ENCODE measurements around the gene GLP1R. TPM values are rescaled to one million over a fixed set of nuclear protein-coding genes. Genes with fewer than 3 reads are reported as not detected.

The GLP1R gene
- total and polyA plus RNA-seq, 8 donors = 3.4 to 9.7 (median 5.7) TPM

- intact Hi-C loops (cut with DNase I) = no loop called here
- no peak for FAIRE-seq
- 58 to 61% methylated on average over 4 of the region's 4 CpGs for WGBS, 2 donors
These were observed 44.6 kb downstream of the GLP1R start for GRCh38 chr6:39093149-39093708.

GRCh38 chr6:39095578-39095977 lies 47.0 kb downstream of the GLP1R start:
- Histone ChIP-seq H3K27me3 (no peaks in the 10 kb centered on the region), H3K4me3 (no peak overlapping the region), H3K36me3 (no peaks in the 10 kb centered on the region), H3K9me3 (no peaks in the 10 kb centered on the region), H3K27ac (no peak overlapping the region), H3K4me1 (peaks cover 0 to 24% (median 12%) of the 10 kb centered on the region in 3 donors)
- intact Hi-C loops (cut with DNase I) = no loop called here
- DNase-seq (no peak), ATAC-seq (peak in 1 of 4 donors; percentile 39), FAIRE-seq (no peak)
- no peak for TF ChIP-seq CTCF (IDR thresholded peaks at IDR 0.05)

More at GRCh38 chr6:39093149-39093708, 44.6 kb downstream of the GLP1R start:
- no peaks in the 10 kb centered on the region for H3K27me3 ChIP-seq
- H3K9me3 ChIP-seq = no peaks in the 10 kb centered on the region
- H3K4me3 ChIP-seq = no peak overlapping the region
- no peaks in the 10 kb centered on the region for H3K36me3 ChIP-seq
- ATAC-seq (peak in 2 of 4 donors; percentile 29 to 32), DNase-seq (no peak)
- peaks cover 0 to 9% (median 0%) of the 10 kb centered on the region in 3 donors for H3K4me1 ChIP-seq
- no peak overlapping the region for H3K27ac ChIP-seq
- no peak for TF ChIP-seq CTCF (IDR thresholded peaks at IDR 0.05)

GRCh38 chr6:39100358-39100757 lies 51.8 kb downstream of the GLP1R start:
- intact Hi-C loops (cut with DNase I) = loop anchor here in 1 of 3 donors (10.0 kb wide), 1 partner anchor 106 kb away; no protein-coding TSS in a partner anchor
- Histone ChIP-seq H3K9me3 (no peaks in the 10 kb centered on the region), H3K27ac (no peak overlapping the region), H3K4me3 (no peak overlapping the region), H3K36me3 (no peaks in the 10 kb centered on the region), H3K27me3 (no peaks in the 10 kb centered on the region), H3K4me1 (peaks cover 0 to 29% (median 12%) of the 10 kb centered on the region in 3 donors)
- DNase-seq = no peak
- 85 to 87% methylated on average over 3 of the region's 3 CpGs for WGBS, 2 donors
- no peak for ATAC-seq
- no peak for FAIRE-seq
- TF ChIP-seq CTCF (IDR thresholded peaks at IDR 0.05) = no peak

- Histone ChIP-seq H3K4me3 (no peak overlapping the region), H3K4me1 (peaks cover 0 to 27% (median 12%) of the 10 kb centered on the region in 3 donors), H3K9me3 (no peaks in the 10 kb centered on the region), H3K27me3 (no peaks in the 10 kb centered on the region), H3K27ac (peak overlapping the region in 1 of 4 donors; percentile 15), H3K36me3 (no peaks in the 10 kb centered on the region)
- peak; percentile 84 to 88 (median 85) for ATAC-seq
- 42 to 46% methylated on average over 12 of the region's 12 CpGs for WGBS, 2 donors
- no peak for FAIRE-seq
- peak in 5 of 6 donors; percentile 29 to 75 (median 63) for DNase-seq
- TF ChIP-seq CTCF (IDR thresholded peaks at IDR 0.05) = peak in 3 of 4 donors; percentile 12 to 19 (median 17)
- intact Hi-C loops (cut with DNase I) = loop anchor here in 1 of 3 donors (10.0 kb wide), 1 partner anchor 107 kb away; no protein-coding TSS in a partner anchor
These were observed 53.7 kb downstream of the GLP1R start for GRCh38 chr6:39102071-39102820.

GRCh38 chr6:39102821-39103136 lies 54.2 kb downstream of the GLP1R start:
- 86 to 92% methylated on average over 1 of the region's 1 CpG for WGBS, 2 donors
- no peak for DNase-seq
- Histone ChIP-seq H3K36me3 (no peaks in the 10 kb centered on the region), H3K4me1 (peaks cover 0 to 25% (median 12%) of the 10 kb centered on the region in 3 donors), H3K4me3 (no peak overlapping the region), H3K9me3 (no peaks in the 10 kb centered on the region), H3K27me3 (no peaks in the 10 kb centered on the region), H3K27ac (no peak overlapping the region)
- intact Hi-C loops (cut with DNase I) = loop anchor here in 1 of 3 donors (10.0 kb wide), 1 partner anchor 108 kb away; no protein-coding TSS in a partner anchor
- no peak for TF ChIP-seq CTCF (IDR thresholded peaks at IDR 0.05)
- ATAC-seq = no peak
- FAIRE-seq = no peak
